Measurements from ENCODE around the gene PTPRN2. TPM values are rescaled to one million over a fixed set of nuclear protein-coding genes. Genes with fewer than 3 reads are reported as not detected.

PTPRN2 gene
- total RNA-seq, 2 experiments from 2014 or later, result 7.0 to 7.2 TPM

DNA sequence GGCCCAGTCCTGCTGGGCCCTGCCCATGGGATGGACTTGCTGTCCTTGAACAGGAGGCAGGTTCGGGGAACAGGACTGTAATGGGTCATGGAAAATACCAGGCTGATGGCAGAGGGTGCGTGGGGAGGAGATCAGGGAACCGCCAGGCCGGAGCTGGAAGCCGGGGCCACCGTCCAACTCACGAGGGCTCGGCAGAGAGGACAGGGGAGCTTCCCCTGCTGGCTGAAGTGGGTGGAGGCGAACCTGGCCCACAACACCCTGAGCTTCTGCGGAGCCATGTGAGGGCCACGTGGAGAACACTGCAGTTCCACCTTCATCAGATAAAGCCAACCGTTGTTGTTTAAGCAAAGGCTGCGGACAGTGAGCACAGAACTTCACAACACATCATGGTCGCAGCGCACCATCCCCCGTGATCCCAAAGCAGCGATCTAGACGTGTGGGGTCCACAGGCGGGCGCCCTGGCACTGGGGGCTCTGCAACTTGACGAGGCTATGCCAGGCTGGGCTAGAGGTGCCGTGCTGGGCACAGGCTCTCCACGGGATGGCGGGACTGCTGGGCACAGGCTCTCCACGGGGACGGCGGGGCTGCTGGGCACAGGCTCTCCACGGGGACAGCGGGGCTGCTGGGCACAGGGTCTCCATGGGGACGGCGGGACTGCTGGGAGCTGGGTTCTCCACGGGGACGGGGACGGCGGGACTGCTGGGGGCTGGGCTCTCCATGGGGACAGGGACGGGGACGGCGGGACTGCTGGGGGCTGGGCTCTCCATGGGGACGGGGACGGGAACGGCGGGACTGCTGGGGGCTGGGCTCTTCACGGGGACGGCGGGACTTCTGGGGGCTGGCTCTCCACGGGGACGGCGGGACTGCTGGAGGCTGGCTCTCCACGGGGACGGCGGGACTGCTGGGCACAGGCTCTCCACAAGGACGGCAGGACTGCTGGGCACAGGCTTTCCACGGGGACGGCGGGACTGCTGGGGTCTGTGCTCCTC lies 777.5 kb downstream of the PTPRN2 start:
- no peaks in the 10 kb centered on the region for H3K4me1 Mint-ChIP-seq (ENCODE audit: low read depth)
- H3K9me3 Mint-ChIP-seq (ENCODE audit: insufficient read depth), result no peaks in the 10 kb centered on the region
- no peak overlapping the region for H3K4me3 Mint-ChIP-seq
- no peaks in the 10 kb centered on the region for H3K27me3 Mint-ChIP-seq (ENCODE audit: low read depth)
- ChIA-PET POLR2A (no interaction called here), CTCF (no interaction called here)
- H3K36me3 Mint-ChIP-seq (ENCODE audit: low read depth), result no peaks in the 10 kb centered on the region
- H3K27ac Mint-ChIP-seq, result no peak overlapping the region
- ATAC-seq, result no peak
- DNase-seq, result no peak

DNA sequence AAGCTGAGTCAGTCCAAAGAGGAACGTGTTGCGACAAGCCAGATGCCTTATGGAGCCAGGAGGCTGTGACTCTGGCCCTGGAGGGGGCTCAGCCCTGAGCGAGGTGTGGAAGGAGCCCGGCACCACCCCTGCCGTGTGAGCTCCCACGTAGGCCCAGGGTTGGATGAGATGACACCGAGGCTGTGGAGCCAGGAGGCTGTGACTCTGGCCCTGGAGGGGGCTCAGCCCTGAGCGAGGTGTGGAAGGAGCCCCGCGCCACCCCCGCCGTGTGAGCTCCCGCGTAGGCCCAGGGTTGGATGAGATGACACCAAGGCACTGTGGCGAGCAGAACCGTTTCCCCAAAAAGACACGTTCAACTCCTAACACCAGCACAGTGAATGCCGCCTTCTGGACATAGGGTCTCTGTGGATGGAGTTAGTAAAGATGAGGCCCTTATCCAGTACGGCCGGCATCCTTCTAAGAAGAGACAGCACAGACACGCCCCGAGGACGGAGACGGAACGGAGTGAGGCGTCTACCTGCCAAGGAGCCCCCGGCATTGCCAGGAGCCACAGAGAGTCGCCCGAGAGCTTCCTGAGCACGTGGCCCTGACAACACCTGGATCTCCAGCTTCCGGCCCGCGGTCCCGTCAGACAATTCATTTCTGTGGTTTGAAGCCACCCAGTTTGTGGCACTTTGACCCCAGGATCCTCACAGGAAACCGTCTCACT lies 778.3 kb downstream of the PTPRN2 start:
- Mint-ChIP-seq H3K36me3 (ENCODE audit: low read depth) (no peaks in the 10 kb centered on the region), H3K27me3 (ENCODE audit: low read depth) (no peaks in the 10 kb centered on the region), H3K27ac (no peak overlapping the region), H3K4me3 (no peak overlapping the region), H3K4me1 (ENCODE audit: low read depth) (no peaks in the 10 kb centered on the region), H3K9me3 (ENCODE audit: insufficient read depth) (no peaks in the 10 kb centered on the region)
- ChIA-PET CTCF (no interaction called here), POLR2A (no interaction called here)
- DNase-seq (no peak), ATAC-seq (no peak)

DNA sequence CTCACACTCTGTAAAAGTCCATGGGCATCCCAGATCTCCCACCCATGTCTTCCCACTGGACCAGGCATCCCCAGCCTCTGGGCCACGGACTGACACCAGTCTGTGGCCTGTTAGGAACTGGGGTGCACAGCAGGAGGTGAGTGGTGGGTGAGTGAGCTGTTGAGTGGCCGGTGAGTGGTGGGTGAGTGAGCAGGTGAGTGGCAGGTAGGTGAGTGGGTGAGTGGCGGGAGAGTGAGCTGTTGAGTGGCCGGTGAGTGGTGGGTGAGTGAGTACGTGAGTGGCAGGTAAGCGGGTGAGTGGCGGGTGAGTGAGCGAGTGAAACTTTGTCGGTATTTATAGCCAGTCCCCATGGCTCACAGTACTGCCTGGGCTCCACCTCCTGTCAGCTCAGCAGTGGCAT lies 779.6 kb downstream of the PTPRN2 start:
- no peaks in the 10 kb centered on the region for H3K36me3 Mint-ChIP-seq (ENCODE audit: low read depth)

DNA sequence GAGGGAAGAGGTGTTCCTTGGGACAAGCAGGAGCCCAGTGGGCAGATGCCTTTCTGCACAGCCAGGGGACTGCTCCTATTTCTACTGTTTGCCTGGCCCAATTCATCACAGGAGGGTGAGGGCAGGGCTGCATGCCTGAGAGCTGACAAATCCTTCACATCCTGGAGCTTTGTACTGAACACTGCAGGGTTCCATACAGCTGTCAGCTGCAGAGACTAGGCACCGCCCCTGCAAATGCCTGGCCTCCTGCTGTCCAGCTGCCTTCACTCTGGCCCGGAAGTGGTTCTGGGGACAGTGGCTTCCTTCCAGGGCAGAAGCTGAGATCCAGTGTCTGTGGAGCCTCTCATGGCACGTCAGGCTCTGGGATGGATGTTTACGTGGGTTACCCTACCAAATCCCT lies 780.1 kb downstream of the PTPRN2 start:
- POLR2A ChIA-PET, result no interaction called here

More for the DNA sequence above, 779.6 kb downstream of the PTPRN2 start:
- no peak for DNase-seq
- H3K4me3 Mint-ChIP-seq, result no peak overlapping the region
- ATAC-seq, result no peak
- ChIA-PET CTCF (no interaction called here), POLR2A (no interaction called here)
- no peak overlapping the region for H3K27ac Mint-ChIP-seq
- no peaks in the 10 kb centered on the region for H3K9me3 Mint-ChIP-seq (ENCODE audit: insufficient read depth)
- H3K27me3 Mint-ChIP-seq (ENCODE audit: low read depth), result no peaks in the 10 kb centered on the region
- no peaks in the 10 kb centered on the region for H3K4me1 Mint-ChIP-seq (ENCODE audit: low read depth)

DNA sequence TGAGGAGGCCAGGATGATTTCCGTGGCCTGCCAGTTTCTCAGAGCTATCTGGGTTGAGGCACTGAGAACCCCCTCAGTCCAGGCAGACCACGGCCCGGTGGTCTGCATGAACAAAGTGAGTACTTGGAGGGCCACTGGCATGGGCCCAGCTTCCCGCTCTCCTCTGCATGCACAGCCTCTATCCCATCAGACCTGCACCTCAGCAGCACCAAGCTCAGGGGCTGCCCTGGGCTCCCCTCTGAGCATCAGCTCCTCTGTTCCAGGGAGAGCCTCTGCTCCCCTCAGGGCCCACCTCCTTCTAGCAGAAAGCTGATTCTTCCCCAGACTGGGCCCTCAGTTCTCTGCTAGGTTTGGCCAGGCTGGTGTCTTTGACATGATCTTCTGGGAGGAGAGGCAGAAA lies 780.9 kb downstream of the PTPRN2 start:
- ChIA-PET CTCF (no interaction called here), POLR2A (no interaction called here)
- ATAC-seq (no peak), DNase-seq (no peak)
- Mint-ChIP-seq H3K27ac (no peak overlapping the region), H3K36me3 (ENCODE audit: low read depth) (no peaks in the 10 kb centered on the region), H3K4me3 (no peak overlapping the region), H3K9me3 (ENCODE audit: insufficient read depth) (no peaks in the 10 kb centered on the region), H3K4me1 (ENCODE audit: low read depth) (no peaks in the 10 kb centered on the region), H3K27me3 (ENCODE audit: low read depth) (no peaks in the 10 kb centered on the region)

More for the DNA sequence above, 780.1 kb downstream of the PTPRN2 start:
- Mint-ChIP-seq H3K4me3 (no peak overlapping the region), H3K27ac (no peak overlapping the region), H3K9me3 (ENCODE audit: insufficient read depth) (no peaks in the 10 kb centered on the region), H3K27me3 (ENCODE audit: low read depth) (no peaks in the 10 kb centered on the region), H3K4me1 (ENCODE audit: low read depth) (no peaks in the 10 kb centered on the region), H3K36me3 (ENCODE audit: low read depth) (no peaks in the 10 kb centered on the region)
- CTCF ChIA-PET, result no interaction called here
- no peak for DNase-seq
- ATAC-seq, result no peak

DNA sequence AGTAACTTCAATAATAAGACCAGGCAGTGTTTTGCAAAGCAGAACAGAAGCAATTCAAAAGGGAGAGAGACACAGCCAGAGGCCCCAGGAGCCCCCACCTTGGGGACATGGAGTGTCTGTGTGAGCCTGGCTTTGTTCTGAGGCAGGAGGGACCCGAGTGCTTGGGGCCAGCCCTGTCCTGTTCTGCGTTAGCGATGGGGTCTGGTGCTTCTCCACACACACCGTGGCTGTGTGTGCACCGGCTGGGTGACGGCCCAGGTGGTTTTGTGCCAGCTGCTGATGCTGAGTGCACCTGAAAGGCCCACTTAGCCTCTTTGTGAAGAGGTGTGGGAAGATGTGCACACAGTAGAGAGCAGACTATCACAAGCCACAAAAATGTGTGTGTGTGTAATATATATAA lies 781.9 kb downstream of the PTPRN2 start:
- H3K4me3 Mint-ChIP-seq, result no peak overlapping the region

DNA sequence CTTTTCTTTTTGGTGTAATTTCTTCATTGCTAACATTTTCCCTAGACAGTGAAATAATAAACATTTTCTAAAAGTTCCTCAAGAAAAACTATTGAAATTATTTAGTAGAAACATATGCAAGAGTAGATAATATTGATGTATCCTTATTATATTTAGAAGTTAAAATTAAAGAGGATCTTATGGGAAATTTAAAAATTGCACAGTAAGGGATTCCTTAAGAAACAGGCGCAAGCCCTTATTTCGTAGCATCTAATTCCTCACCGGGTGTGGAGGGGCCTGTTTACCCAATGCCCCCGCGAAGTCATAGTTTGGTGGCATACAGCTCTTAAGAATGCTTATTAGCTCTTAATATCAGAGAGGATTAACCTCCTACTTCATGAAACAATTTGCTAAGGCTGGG lies 783.7 kb downstream of the PTPRN2 start:
- DNase-seq (no peak), ATAC-seq (no peak)
- ChIA-PET CTCF (no interaction called here), POLR2A (no interaction called here)
- Mint-ChIP-seq H3K4me3 (no peak overlapping the region), H3K4me1 (ENCODE audit: low read depth) (no peaks in the 10 kb centered on the region), H3K27ac (no peak overlapping the region), H3K9me3 (ENCODE audit: insufficient read depth) (no peaks in the 10 kb centered on the region), H3K36me3 (ENCODE audit: low read depth) (no peaks in the 10 kb centered on the region), H3K27me3 (ENCODE audit: low read depth) (no peaks in the 10 kb centered on the region)

More for the DNA sequence above, 781.9 kb downstream of the PTPRN2 start:
- ATAC-seq (no peak), DNase-seq (no peak)
- ChIA-PET POLR2A (no interaction called here), CTCF (no interaction called here)
- Mint-ChIP-seq H3K27ac (no peak overlapping the region), H3K4me1 (ENCODE audit: low read depth) (no peaks in the 10 kb centered on the region), H3K9me3 (ENCODE audit: insufficient read depth) (no peaks in the 10 kb centered on the region), H3K36me3 (ENCODE audit: low read depth) (no peaks in the 10 kb centered on the region), H3K27me3 (ENCODE audit: low read depth) (no peaks in the 10 kb centered on the region)

DNA sequence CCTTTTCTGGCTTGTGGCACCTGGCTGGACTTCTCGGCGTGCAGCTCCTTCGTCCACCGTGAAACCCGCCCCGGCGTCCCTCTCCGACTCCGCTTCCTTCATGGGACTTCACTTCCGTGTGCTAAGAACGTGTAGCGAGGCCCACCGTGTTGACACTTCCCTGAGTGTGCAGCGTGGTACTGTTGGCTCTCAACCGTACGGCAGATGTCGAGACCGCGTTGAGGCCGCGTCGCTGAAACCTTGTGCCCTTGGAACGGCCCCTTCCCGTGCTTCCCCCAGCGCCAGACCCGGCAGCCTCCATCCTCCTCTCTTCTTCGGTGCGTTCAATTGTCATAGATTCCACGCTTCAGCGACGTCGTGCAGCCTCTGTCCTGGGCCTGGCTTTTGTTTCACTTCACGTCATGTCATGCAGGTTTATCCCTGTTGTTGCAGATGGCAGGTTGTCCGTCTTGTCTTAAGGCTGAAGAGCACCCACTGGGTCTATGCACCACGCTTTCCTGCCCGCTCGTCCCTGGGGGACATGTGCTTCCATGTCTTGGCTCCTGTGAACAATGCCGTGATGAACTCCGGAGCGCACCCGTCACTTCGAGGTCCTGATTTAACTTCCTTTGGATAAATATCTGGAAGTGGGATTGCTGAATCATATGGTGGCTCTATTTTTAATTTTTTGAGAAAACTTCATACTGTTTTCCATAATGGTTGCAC lies 785.5 kb downstream of the PTPRN2 start:
- Mint-ChIP-seq H3K4me1 (ENCODE audit: low read depth) (no peaks in the 10 kb centered on the region), H3K9me3 (ENCODE audit: insufficient read depth) (no peaks in the 10 kb centered on the region), H3K36me3 (ENCODE audit: low read depth) (no peaks in the 10 kb centered on the region), H3K27ac (no peak overlapping the region), H3K4me3 (no peak overlapping the region), H3K27me3 (ENCODE audit: low read depth) (no peaks in the 10 kb centered on the region)
- ChIA-PET CTCF (no interaction called here), POLR2A (no interaction called here)
- DNase-seq (no peak), ATAC-seq (no peak)

DNA sequence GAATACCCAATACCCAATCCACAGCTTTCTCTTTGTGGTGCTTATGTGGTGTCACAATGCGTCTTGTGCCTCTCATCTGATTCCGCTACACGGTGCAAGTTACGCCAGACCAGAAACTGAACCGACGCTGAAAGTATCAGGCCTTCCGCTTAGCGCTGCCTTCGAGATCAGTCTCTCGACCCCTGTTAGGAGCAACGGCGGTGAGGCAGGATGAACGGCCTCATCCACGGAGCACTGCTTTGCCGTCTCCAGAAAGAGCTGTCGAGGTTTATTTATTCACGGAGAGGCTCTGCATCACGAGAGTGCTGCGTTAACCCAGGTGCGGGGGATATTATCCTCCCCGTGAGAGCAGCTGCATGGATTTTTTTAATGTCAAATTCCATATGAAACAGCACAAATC lies 786.5 kb downstream of the PTPRN2 start:
- no peak for ATAC-seq
- POLR2A ChIA-PET, result no interaction called here
- CTCF ChIA-PET, result no interaction called here
- H3K27me3 Mint-ChIP-seq (ENCODE audit: low read depth), result no peaks in the 10 kb centered on the region
- no peak for DNase-seq
- no peak overlapping the region for H3K4me3 Mint-ChIP-seq
- no peak overlapping the region for H3K27ac Mint-ChIP-seq
- no peaks in the 10 kb centered on the region for H3K4me1 Mint-ChIP-seq (ENCODE audit: low read depth)
- no peaks in the 10 kb centered on the region for H3K36me3 Mint-ChIP-seq (ENCODE audit: low read depth)
- no peaks in the 10 kb centered on the region for H3K9me3 Mint-ChIP-seq (ENCODE audit: insufficient read depth)

DNA sequence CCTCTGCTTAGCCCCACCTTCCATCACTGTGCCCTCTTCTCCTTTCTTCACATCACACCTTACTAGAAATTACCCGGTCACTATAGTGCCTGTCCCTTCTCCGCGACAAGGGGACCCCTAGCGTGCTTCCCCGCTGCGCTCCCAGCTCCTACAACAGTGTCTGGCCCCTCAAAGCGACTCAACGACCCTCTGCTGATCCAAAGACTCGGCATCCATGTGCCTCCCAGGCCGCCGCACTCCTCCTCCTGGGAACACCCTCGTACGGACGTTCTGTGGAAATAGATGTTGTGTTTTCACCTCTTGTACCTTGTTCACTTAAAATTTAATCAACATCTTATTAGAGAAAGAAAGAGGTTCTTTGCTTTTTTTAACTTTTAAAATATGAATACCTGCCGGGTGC lies 787.3 kb downstream of the PTPRN2 start:
- no peak overlapping the region for H3K27ac Mint-ChIP-seq
- no peaks in the 10 kb centered on the region for H3K27me3 Mint-ChIP-seq (ENCODE audit: low read depth)
- CTCF ChIA-PET, result no interaction called here
- DNase-seq (no peak), ATAC-seq (no peak)
- no peaks in the 10 kb centered on the region for H3K9me3 Mint-ChIP-seq (ENCODE audit: insufficient read depth)
- H3K4me1 Mint-ChIP-seq (ENCODE audit: low read depth), result no peaks in the 10 kb centered on the region
- no peak overlapping the region for H3K4me3 Mint-ChIP-seq
- no peaks in the 10 kb centered on the region for H3K36me3 Mint-ChIP-seq (ENCODE audit: low read depth)
- POLR2A ChIA-PET, result no interaction called here

DNA sequence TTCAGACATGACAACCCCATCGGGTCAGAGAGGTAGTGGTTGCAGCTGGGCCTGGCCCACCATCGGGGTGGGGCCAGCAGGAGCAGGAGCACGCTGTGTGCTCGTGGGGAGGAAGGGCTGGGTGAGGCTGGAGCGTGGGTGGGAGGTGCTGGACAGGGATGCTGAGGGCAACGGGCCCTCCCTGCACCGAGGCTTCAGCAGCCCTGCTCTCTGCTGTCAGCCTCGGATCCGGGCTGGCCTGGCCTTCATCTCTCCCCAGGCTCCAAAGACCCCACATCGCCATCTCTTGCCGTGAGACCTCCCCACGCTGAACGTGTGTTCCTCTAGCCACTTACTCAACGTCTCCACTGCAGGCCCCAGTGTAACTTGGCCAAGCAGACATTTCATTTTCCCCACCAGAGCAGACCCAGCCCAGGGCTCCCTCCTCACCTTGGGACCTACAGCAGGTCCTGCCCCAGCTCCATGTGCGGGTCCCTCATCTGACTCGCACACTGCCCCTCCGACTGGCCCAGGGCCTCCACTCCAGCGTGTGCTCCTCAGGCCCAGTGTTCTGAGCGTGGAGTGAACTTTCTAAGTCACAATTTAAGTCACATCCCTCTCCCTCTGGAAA lies 788.4 kb downstream of the PTPRN2 start:
- ChIA-PET POLR2A (no interaction called here), CTCF (no interaction called here)
- H3K9me3 Mint-ChIP-seq (ENCODE audit: insufficient read depth), result no peaks in the 10 kb centered on the region
- H3K27ac Mint-ChIP-seq, result no peak overlapping the region
- H3K27me3 Mint-ChIP-seq (ENCODE audit: low read depth), result no peaks in the 10 kb centered on the region
- ATAC-seq (no peak), DNase-seq (no peak)
- H3K4me1 Mint-ChIP-seq (ENCODE audit: low read depth), result no peaks in the 10 kb centered on the region
- no peaks in the 10 kb centered on the region for H3K36me3 Mint-ChIP-seq (ENCODE audit: low read depth)
- H3K4me3 Mint-ChIP-seq, result no peak overlapping the region

DNA sequence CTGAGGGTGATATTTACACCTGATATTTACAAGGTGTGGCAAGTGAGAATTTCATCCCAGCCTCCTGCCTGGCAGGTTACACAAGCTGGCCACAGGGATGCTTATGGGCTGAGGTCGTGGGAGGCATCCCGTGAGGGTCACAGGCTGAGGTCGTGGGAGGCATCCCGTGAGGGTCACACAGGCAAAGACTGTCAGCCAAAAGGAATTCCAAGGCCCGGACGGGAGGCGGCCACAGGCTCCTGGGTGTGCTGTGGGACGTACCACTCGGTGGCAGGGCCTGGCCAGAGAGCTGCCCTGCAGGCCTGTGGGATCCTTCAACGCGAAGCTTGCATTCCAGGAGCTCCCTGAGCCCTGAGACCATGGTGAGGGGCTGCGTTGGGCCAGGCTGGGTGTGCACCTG lies 790.3 kb downstream of the PTPRN2 start:
- H3K27ac Mint-ChIP-seq, result no peak overlapping the region
- no peaks in the 10 kb centered on the region for H3K4me1 Mint-ChIP-seq (ENCODE audit: low read depth)
- CTCF ChIA-PET, result no interaction called here
- H3K36me3 Mint-ChIP-seq (ENCODE audit: low read depth), result no peaks in the 10 kb centered on the region
- ATAC-seq, result no peak
- POLR2A ChIA-PET, result no interaction called here
- no peak for DNase-seq
- no peak overlapping the region for H3K4me3 Mint-ChIP-seq
- no peaks in the 10 kb centered on the region for H3K9me3 Mint-ChIP-seq (ENCODE audit: insufficient read depth)
- H3K27me3 Mint-ChIP-seq (ENCODE audit: low read depth), result no peaks in the 10 kb centered on the region

Measured in activated CD8-positive, alpha-beta T cell treated with anti-CD3 and anti-CD28 coated beads, Interleukin-2, amount 10 ng/mL, durations not matched to agents 7 days and 5 days (primary cell).